H1 (cell line): ENCODE measurements around the gene FREM2. TPM values are rescaled to one million over a fixed set of nuclear protein-coding genes. Genes with fewer than 3 reads are reported as not detected.

ENCODE experiments used
- CTCF ChIA-PET: fragments of 300-600 bp; sonication (Branson Sonifier 250); formaldehyde crosslinking; loops from one replicate; lab custom pipeline; 2021; ENCODE audit not compliant: partially characterized antibody; lab: Charles Lee
- POLR2A ChIA-PET: fragments of 300-600 bp; sonication (Branson Sonifier 250); formaldehyde crosslinking; loops from one replicate; lab custom pipeline; 2021; ENCODE audit warnings: inconsistent platforms; ENCODE audit not compliant: partially characterized antibody; lab: Charles Lee
- DNase-seq, 2 experiments: peaks; one replicate each; pipeline versions ENCODE4 v3.0.0 to v3.0.0-alpha.2; 2010 to 2022; ENCODE audit warnings: low spot score in 2 of 2, low read depth in 1 of 2, mixed read lengths in 1 of 2
- FAIRE-seq: peaks from 2 replicates; lab custom pipeline; 2011; peaks lifted over from hg19 to GRCh38; lab: Jason Lieb, UNC
- H2AFZ ChIP-seq: 2 replicates; pipeline ENCODE4 v1.8.1; 2012; ENCODE audit warnings: low read length, inconsistent platforms
- H2AK5ac ChIP-seq: 2 replicates; pipeline ENCODE4 v1.6.1; 2013; ENCODE audit warnings: low read depth, low read length
- H2BK120ac ChIP-seq: replicated peaks from 2 replicates; pipeline ENCODE3; 2013; ENCODE audit warnings: low read depth, low read length, inconsistent platforms
- H2BK12ac ChIP-seq: 2 replicates; pipeline ENCODE4 v1.6.1; 2013; ENCODE audit warnings: low read depth, low read length
- H2BK15ac ChIP-seq: 2 replicates; pipeline ENCODE4 v1.6.1; 2013; ENCODE audit warnings: low read length
- H2BK20ac ChIP-seq: 2 replicates; pipeline ENCODE4 v1.6.1; 2013; ENCODE audit warnings: low read length
- H2BK5ac ChIP-seq: 2 replicates; pipeline ENCODE4 v1.6.1; 2013; ENCODE audit warnings: low read depth, low read length
- H3K14ac ChIP-seq: 2 replicates; pipeline ENCODE4 v1.6.1; 2013; ENCODE audit warnings: inconsistent platforms; ENCODE audit not compliant: insufficient read length
- H3K18ac ChIP-seq: 2 replicates; pipeline ENCODE4 v1.6.1; 2013; ENCODE audit warnings: low read length; ENCODE audit errors: extremely low read depth
- H3K23ac ChIP-seq: 2 replicates; pipeline ENCODE4 v1.6.1; 2013; ENCODE audit warnings: inconsistent platforms; ENCODE audit not compliant: insufficient read length
- H3K23me2 ChIP-seq: 2 replicates; pipeline ENCODE4 v1.6.1; 2013; ENCODE audit warnings: low read depth, low read length
- H3K27ac ChIP-seq: 2 replicates; pipeline ENCODE4 v1.6.1; 2011; ENCODE audit warnings: low read depth, low read length, inconsistent platforms
- H3K27me3 ChIP-seq, 4 experiments: replicated peaks in 1 of 4; 1 replicate in 1 of 4; 2 replicates in 3 of 4; pipeline versions ENCODE4 v1.6.1 to v1.8.1; 2011 to 2013; ENCODE audit warnings: low read length in 3 of 4, mild to moderate bottlenecking in 3 of 4, inconsistent platforms in 2 of 4, mixed read lengths in 2 of 4, moderate library complexity in 1 of 4; ENCODE audit not compliant: control insufficient read depth in 3 of 4, insufficient read depth in 3 of 4; ENCODE audit errors: extremely low read depth in 1 of 4
- H3K36me3 ChIP-seq, 4 experiments: 2 replicates each; pipeline versions ENCODE4 v1.6.1 to v1.8.1; 2011 to 2013; ENCODE audit warnings: mild to moderate bottlenecking in 4 of 4, low read length in 3 of 4, moderate library complexity in 2 of 4, control low read depth in 1 of 4, inconsistent platforms in 1 of 4; ENCODE audit not compliant: insufficient read depth in 4 of 4, control insufficient read depth in 2 of 4
- H3K4ac ChIP-seq: replicated peaks from 2 replicates; pipeline ENCODE3; 2013; ENCODE audit warnings: low read length, low read depth, mixed read lengths, inconsistent platforms; ENCODE audit not compliant: insufficient read length
- H3K4me1 ChIP-seq, 4 experiments: replicated peaks in 1 of 4; 1 replicate in 1 of 4; 2 replicates in 3 of 4; pipeline versions ENCODE4 v1.6.1 to v1.8.1; 2011 to 2013; ENCODE audit warnings: low read length in 3 of 4, inconsistent platforms in 2 of 4, mixed read lengths in 1 of 4; ENCODE audit not compliant: insufficient read depth in 4 of 4, control insufficient read depth in 3 of 4
- H3K4me2 ChIP-seq, 2 experiments: 2 replicates each; pipeline versions ENCODE4 v1.6.1 to v1.8.1; 2011 to 2013; ENCODE audit warnings: low read depth in 2 of 2, low read length in 2 of 2, control low read depth in 1 of 2, inconsistent platforms in 1 of 2, mild to moderate bottlenecking in 1 of 2; ENCODE audit not compliant: insufficient read depth in 1 of 2
- H3K4me3 ChIP-seq, 4 experiments: fragments of 200-600, 300-600 bp in 1 of 4; sonication (generic), shearing (Covaris generic), sonication (Bioruptor Twin) in 1 of 4; 2 replicates each; pipeline versions ENCODE4 v1.5.1 to v1.8.1; 2011 to 2016; ENCODE audit warnings: low read length in 4 of 4, low read depth in 3 of 4, control low read depth in 2 of 4, inconsistent platforms in 2 of 4, mild to moderate bottlenecking in 2 of 4, mixed read lengths in 1 of 4, moderate library complexity in 1 of 4; ENCODE audit not compliant: insufficient read depth in 2 of 4; ENCODE audit errors: extremely low read depth in 1 of 4
- H3K56ac ChIP-seq: replicated peaks from 2 replicates; pipeline ENCODE3; 2013; ENCODE audit warnings: low read depth, mild to moderate bottlenecking, mixed read lengths, low read length, inconsistent platforms; ENCODE audit not compliant: insufficient read length
- H3K79me1 ChIP-seq: 2 replicates; pipeline ENCODE4 v1.6.1; 2013; ENCODE audit warnings: low read depth, low read length, control low read depth
- H3K79me2 ChIP-seq, 2 experiments: 2 replicates each; pipeline versions ENCODE4 v1.6.1 to v1.8.1; 2012 to 2013; ENCODE audit warnings: low read length in 2 of 2, mild to moderate bottlenecking in 2 of 2, inconsistent platforms in 1 of 2; ENCODE audit not compliant: insufficient read depth in 2 of 2, control insufficient read depth in 1 of 2
- H3K9ac ChIP-seq, 4 experiments: replicated peaks in 1 of 4; 1 replicate in 1 of 4; 2 replicates in 3 of 4; pipeline versions ENCODE4 v1.6.1 to v1.8.1; 2011 to 2013; ENCODE audit warnings: low read depth in 3 of 4, low read length in 3 of 4, control low read depth in 2 of 4, mild to moderate bottlenecking in 2 of 4, moderate library complexity in 2 of 4, inconsistent platforms in 1 of 4; ENCODE audit errors: extremely low read depth in 1 of 4
- H3K9me3 ChIP-seq, 2 experiments: 2 replicates each; pipeline versions ENCODE4 v1.6.1 to v1.8.1; 2012 to 2013; ENCODE audit warnings: mild to moderate bottlenecking in 2 of 2, moderate library complexity in 2 of 2, control low read depth in 1 of 2, inconsistent platforms in 1 of 2, low read depth in 1 of 2, low read length in 1 of 2, mixed read lengths in 1 of 2; ENCODE audit not compliant: insufficient read depth in 2 of 2
- H4K20me1 ChIP-seq, 2 experiments: replicated peaks in 1 of 2; 2 replicates each; pipeline versions ENCODE3 to v1.8.1; 2011 to 2013; ENCODE audit warnings: inconsistent platforms in 2 of 2, low read length in 2 of 2, mild to moderate bottlenecking in 1 of 2; ENCODE audit not compliant: insufficient read depth in 2 of 2, control insufficient read depth in 1 of 2
- H4K5ac ChIP-seq: 2 replicates; pipeline ENCODE4 v1.6.1; 2013; ENCODE audit warnings: low read length, low read depth, mixed read lengths, inconsistent platforms; ENCODE audit not compliant: insufficient read length
- H4K8ac ChIP-seq: 2 replicates; pipeline ENCODE4 v1.8.0; 2013; ENCODE audit warnings: mild to moderate bottlenecking, moderate library complexity, low read length, inconsistent platforms; ENCODE audit not compliant: insufficient read depth; ENCODE audit errors: extremely low read depth
- H4K91ac ChIP-seq: replicated peaks from 2 replicates; pipeline ENCODE3; 2013; ENCODE audit warnings: low read length, mixed read lengths, inconsistent platforms; ENCODE audit not compliant: insufficient read length
- JUN ChIP-seq: IDR thresholded peaks from 2 replicates; pipeline ENCODE4 v1.6.1; 2011; ENCODE audit warnings: low read depth, mild to moderate bottlenecking, improper control_type of control experiment, low read length
- WGBS, 2 experiments: shearing (Covaris generic) in 1 of 2; methylation state at CpG; one replicate each; pipeline versions ENCODE4 v1.1.6 to v1.1.7; 2013 to 2015; ENCODE audit warnings: low lambda C conversion rate in 2 of 2, mixed read lengths in 2 of 2, inconsistent platforms in 1 of 2, low coverage in 1 of 2, missing lambda C conversion rate in 1 of 2; ENCODE audit not compliant: insufficient replicate concordance in 2 of 2, insufficient coverage in 1 of 2, insufficient read length in 1 of 2; ENCODE audit errors: extremely low coverage in 1 of 2, missing lambda C conversion rate in 1 of 2; 5-methylcytosine and 5-hydroxymethylcytosine counted together
- polyA plus RNA-seq, 7 experiments: library from polyadenylated mRNA; depleted of rRNA in 3 of 7; stranded (reverse) in 5 of 7; unstranded in 2 of 7; fragments of >200 nt in 5 of 7; fragments of 200-250 nt in 2 of 7; gene quantifications; 1 replicate in 5 of 7; 2 replicates in 1 of 7; 4 replicates in 1 of 7; pipeline versions ENCODE4 v1.2.1 to v1.2.3, GENCODE V29; 2011 to 2013; ENCODE audit warnings: missing spikeins in 2 of 7, mixed read lengths in 2 of 7
- total RNA-seq: library from RNA; stranded (reverse); fragmentation: NEBNext Ultra II Directional; extraction: Animal tissue kit (Norgen Biotek cat#: 25700); gene quantifications from 2 replicates; pipeline ENCODE4 v1.2.1, GENCODE V29; 2021

FREM2 gene
- total and polyA plus RNA-seq, 2 of the 8 experiments (the other 6 are each of a cell fraction or from before 2014, with no cell fraction given) = 11.6 to 22.8 TPM

DNA sequence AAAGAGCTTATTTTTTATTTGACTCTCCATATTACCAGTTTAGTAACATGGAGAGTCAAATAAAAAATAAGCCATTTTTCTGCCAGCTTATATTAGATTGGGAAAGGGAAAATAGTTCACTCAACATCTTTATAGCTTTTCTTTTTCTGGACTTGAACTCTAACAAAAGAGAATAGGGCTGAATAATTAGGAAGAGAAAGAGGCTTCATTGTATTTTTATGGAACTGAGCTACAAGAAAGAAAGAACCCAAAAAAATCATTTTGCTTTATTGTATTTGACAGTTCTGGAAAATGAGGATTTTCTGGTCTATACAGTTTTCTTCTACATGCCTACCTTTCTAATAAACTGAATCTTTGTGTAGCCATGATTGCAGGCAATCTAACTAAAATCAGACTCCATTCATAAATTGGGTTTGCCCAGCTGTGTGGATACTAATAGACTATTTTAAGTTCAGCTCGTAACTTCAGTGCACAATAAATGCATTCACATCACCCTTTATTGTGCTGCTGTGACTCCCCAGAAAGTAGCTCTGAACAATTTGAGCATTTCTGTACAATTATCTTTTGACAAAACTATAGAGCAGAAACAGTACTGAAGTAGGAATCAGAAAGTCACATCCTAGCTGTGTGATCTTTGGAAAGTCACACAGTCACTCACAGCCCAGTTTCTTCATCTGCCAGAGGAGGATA is 188.5 kb downstream of the FREM2 start:
- CTCF ChIA-PET = interaction anchor here (0.9 to 4.2 kb wide), 12 partner anchors 8 to 189 kb away, joined by 3 to 33 read pairs (median 4); no protein-coding TSS in a partner anchor
- Histone ChIP-seq H2BK12ac (no peak overlapping the region), H4K5ac (no peak overlapping the region), H3K14ac (no peak overlapping the region), H2BK5ac (no peak overlapping the region), H3K4me3 (no peak overlapping the region), H2AFZ (no peak overlapping the region), H3K79me1 (no peaks in the 10 kb centered on the region), H2AK5ac (no peak overlapping the region), H3K23me2 (no peaks in the 10 kb centered on the region), H3K4me2 (no peak overlapping the region), H3K36me3 (peaks cover 0 to 14% (median 4%) of the 10 kb centered on the region in 4 experiments; a peak in 5 of 8 replicates), H2BK20ac (no peak overlapping the region), H3K9ac (no peak overlapping the region), H3K9me3 (no peaks in the 10 kb centered on the region), H3K4ac (no peak overlapping the region), H3K18ac (no peak overlapping the region), H3K27me3 (no peaks in the 10 kb centered on the region), H2BK120ac (no peak overlapping the region), H3K23ac (no peak overlapping the region), H4K91ac (no peak overlapping the region), H3K4me1 (no peaks in the 10 kb centered on the region), H4K8ac (no peak overlapping the region), H3K79me2 (no peaks in the 10 kb centered on the region), H3K56ac (no peak overlapping the region), H3K27ac (no peak overlapping the region), H4K20me1 (no peaks in the 10 kb centered on the region), H2BK15ac (no peak overlapping the region)
- 100% methylated on average over 1 of the region's 1 CpG; no CpG with 5 or more reads in 1 of the 2 experiments for WGBS, 2 experiments
- TF ChIP-seq JUN = no peak
- FAIRE-seq (no peak), DNase-seq (no peak)
- POLR2A ChIA-PET = no interaction called here
